NCI-H1417 (cell line): Measurements from ENCODE around the gene RFPL1.

Source experiments
- DNase-seq, 3 experiments: peaks; one replicate each; lab custom pipeline; 2025; lab: John Stamatoyannopoulos, UW

Gene RFPL1

GRCh38 chr22:29443452-29443851 lies 5.1 kb downstream of the RFPL1 start:
- DNase-seq, result no peak

- DNase-seq, result no peak
These were observed 5.7 kb downstream of the RFPL1 start for GRCh38 chr22:29443861-29444792.

GRCh38 chr22:29445508-29445907 lies 7.1 kb downstream of the RFPL1 start:
- no peak for DNase-seq

GRCh38 chr22:29447906-29448305 lies 9.5 kb downstream of the RFPL1 start:
- no peak for DNase-seq

GRCh38 chr22:29449296-29449875 lies 11.0 kb downstream of the RFPL1 start:
- DNase-seq, result no peak

GRCh38 chr22:29450222-29450621 lies 11.8 kb downstream of the RFPL1 start:
- DNase-seq, result no peak

GRCh38 chr22:29451863-29452262 lies 13.5 kb downstream of the RFPL1 start:
- DNase-seq, result no peak

- no peak for DNase-seq
These were observed 15.9 kb downstream of the RFPL1 start for GRCh38 chr22:29454276-29454675.

- DNase-seq, result no peak
These were observed 17.9 kb downstream of the RFPL1 start for GRCh38 chr22:29456211-29456671.

- peak; percentile 4 to 19 (median 7) for DNase-seq
These were observed 19.3 kb downstream of the RFPL1 start for GRCh38 chr22:29457730-29458129.

GRCh38 chr22:29458551-29458950 lies 20.2 kb downstream of the RFPL1 start:
- DNase-seq, result no peak

GRCh38 chr22:29459773-29460172 lies 21.4 kb downstream of the RFPL1 start:
- no peak for DNase-seq

GRCh38 chr22:29461263-29461662 lies 22.9 kb downstream of the RFPL1 start:
- DNase-seq, result no peak

GRCh38 chr22:29463629-29464028 lies 25.2 kb downstream of the RFPL1 start:
- DNase-seq, result no peak

- no peak for DNase-seq
These were observed 26.2 kb downstream of the RFPL1 start for GRCh38 chr22:29464581-29464980.

GRCh38 chr22:29469755-29470154 lies 31.4 kb downstream of the RFPL1 start:
- DNase-seq, result no peak

- DNase-seq, result peak; percentile 44 to 66 (median 65)
These were observed 31.9 kb downstream of the RFPL1 start for GRCh38 chr22:29470159-29470855.

- no peak for DNase-seq
These were observed 34.6 kb downstream of the RFPL1 start for GRCh38 chr22:29473001-29473400.

- no peak for DNase-seq
These were observed 37.2 kb downstream of the RFPL1 start for GRCh38 chr22:29475550-29475949.

- no peak for DNase-seq
These were observed 37.7 kb downstream of the RFPL1 start for GRCh38 chr22:29476116-29476515.

GRCh38 chr22:29477723-29478318 lies 39.4 kb downstream of the RFPL1 start:
- peak in 2 of 3 experiments; percentile 5 to 9 for DNase-seq
